GM23338 (cell line): ENCODE measurements around the gene NTM.

Experiments
- EZH2 ChIP-seq: fragments of 200-600 bp; sonication (generic); IDR thresholded peaks from one replicate; pipeline ENCODE4 v1.8.0; 2017; ENCODE audit warnings: antibody characterized with exemption, mild to moderate bottlenecking, low read depth; ENCODE audit not compliant: unreplicated experiment
- NANOG ChIP-seq: IDR thresholded peaks from 2 replicates; pipeline ENCODE4 v1.6.1; 2016; ENCODE audit warnings: antibody characterized with exemption, borderline replicate concordance
- POLR2AphosphoS5 ChIP-seq: IDR thresholded peaks from 2 replicates; pipeline ENCODE4 v1.6.1; 2016; ENCODE audit warnings: antibody characterized with exemption, low read depth
- TF ChIP-seq, protein P1 (sequence below), 2 experiments: fragments of 200-600 bp in 1 of 2; sonication (generic) in 1 of 2; conservative IDR thresholded peaks; 2 replicates each; pipeline versions ENCODE4 v1.5.1 to v1.6.1; 2016 to 2017; ENCODE audit warnings: antibody characterized with exemption in 2 of 2, low read depth in 2 of 2, mild to moderate bottlenecking in 2 of 2, moderate library complexity in 1 of 2
- TF ChIP-seq, protein P2 (sequence below): IDR thresholded peaks from one replicate; pipeline ENCODE4 v1.6.1; 2018; ENCODE audit warnings: antibody characterized with exemption; ENCODE audit not compliant: unreplicated experiment

DNA sequence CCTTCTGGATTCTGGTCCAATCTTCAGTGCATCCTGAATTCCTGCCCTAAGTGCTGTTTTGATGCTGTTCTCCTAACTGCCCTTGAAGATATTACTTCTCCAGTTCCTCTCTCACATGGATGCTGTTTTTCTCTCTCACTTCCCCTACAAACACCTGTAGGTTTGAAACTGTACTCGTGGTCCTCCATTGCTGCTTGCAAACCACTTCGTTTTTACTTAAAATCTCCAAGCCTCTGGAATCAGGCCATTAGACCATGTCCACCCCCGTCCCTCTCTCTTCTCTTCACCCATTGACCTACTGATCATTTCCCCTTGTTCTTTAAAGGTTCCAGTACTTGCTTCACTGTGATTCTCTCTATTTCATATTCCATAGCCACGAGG is 988.1 kb downstream of the NTM start:
- TF ChIP-seq NANOG = no peak
- TF ChIP-seq, protein P1, sequence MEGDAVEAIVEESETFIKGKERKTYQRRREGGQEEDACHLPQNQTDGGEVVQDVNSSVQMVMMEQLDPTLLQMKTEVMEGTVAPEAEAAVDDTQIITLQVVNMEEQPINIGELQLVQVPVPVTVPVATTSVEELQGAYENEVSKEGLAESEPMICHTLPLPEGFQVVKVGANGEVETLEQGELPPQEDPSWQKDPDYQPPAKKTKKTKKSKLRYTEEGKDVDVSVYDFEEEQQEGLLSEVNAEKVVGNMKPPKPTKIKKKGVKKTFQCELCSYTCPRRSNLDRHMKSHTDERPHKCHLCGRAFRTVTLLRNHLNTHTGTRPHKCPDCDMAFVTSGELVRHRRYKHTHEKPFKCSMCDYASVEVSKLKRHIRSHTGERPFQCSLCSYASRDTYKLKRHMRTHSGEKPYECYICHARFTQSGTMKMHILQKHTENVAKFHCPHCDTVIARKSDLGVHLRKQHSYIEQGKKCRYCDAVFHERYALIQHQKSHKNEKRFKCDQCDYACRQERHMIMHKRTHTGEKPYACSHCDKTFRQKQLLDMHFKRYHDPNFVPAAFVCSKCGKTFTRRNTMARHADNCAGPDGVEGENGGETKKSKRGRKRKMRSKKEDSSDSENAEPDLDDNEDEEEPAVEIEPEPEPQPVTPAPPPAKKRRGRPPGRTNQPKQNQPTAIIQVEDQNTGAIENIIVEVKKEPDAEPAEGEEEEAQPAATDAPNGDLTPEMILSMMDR (conservative IDR thresholded peaks at IDR 0.05; ENCODE audit: low read depth in 2 of 2) = no peak
- TF ChIP-seq POLR2AphosphoS5 = no peak
- TF ChIP-seq, protein P2, sequence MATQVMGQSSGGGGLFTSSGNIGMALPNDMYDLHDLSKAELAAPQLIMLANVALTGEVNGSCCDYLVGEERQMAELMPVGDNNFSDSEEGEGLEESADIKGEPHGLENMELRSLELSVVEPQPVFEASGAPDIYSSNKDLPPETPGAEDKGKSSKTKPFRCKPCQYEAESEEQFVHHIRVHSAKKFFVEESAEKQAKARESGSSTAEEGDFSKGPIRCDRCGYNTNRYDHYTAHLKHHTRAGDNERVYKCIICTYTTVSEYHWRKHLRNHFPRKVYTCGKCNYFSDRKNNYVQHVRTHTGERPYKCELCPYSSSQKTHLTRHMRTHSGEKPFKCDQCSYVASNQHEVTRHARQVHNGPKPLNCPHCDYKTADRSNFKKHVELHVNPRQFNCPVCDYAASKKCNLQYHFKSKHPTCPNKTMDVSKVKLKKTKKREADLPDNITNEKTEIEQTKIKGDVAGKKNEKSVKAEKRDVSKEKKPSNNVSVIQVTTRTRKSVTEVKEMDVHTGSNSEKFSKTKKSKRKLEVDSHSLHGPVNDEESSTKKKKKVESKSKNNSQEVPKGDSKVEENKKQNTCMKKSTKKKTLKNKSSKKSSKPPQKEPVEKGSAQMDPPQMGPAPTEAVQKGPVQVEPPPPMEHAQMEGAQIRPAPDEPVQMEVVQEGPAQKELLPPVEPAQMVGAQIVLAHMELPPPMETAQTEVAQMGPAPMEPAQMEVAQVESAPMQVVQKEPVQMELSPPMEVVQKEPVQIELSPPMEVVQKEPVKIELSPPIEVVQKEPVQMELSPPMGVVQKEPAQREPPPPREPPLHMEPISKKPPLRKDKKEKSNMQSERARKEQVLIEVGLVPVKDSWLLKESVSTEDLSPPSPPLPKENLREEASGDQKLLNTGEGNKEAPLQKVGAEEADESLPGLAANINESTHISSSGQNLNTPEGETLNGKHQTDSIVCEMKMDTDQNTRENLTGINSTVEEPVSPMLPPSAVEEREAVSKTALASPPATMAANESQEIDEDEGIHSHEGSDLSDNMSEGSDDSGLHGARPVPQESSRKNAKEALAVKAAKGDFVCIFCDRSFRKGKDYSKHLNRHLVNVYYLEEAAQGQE = no peak
- no peak for TF ChIP-seq EZH2
